Subcutaneous adipose tissue (tissue), 4 donors: ENCODE measurements around the gene PTBP3. TPM values are rescaled to one million over a fixed set of nuclear protein-coding genes. Genes with fewer than 3 reads are reported as not detected.

Source experiments
- total RNA-seq, 4 donors: library from RNA; depleted of rRNA; stranded (reverse); fragments of >200 nt; gene quantifications; one replicate each; pipeline ENCODE4 v1.1.0, GENCODE V29; 2016
- TF ChIP-seq, protein P1 (sequence below): fragments of 450-650 bp; IDR thresholded peaks from one replicate; pipeline ENCODE4 v1.5.1; 2016; ENCODE audit warnings: low read depth, mild to moderate bottlenecking, control low read depth, antibody characterized with exemption, moderate library complexity

The PTBP3 gene
- total RNA-seq, 4 donors from 2014 or later = 27.3 to 51.8 (median 37.9) TPM

DNA sequence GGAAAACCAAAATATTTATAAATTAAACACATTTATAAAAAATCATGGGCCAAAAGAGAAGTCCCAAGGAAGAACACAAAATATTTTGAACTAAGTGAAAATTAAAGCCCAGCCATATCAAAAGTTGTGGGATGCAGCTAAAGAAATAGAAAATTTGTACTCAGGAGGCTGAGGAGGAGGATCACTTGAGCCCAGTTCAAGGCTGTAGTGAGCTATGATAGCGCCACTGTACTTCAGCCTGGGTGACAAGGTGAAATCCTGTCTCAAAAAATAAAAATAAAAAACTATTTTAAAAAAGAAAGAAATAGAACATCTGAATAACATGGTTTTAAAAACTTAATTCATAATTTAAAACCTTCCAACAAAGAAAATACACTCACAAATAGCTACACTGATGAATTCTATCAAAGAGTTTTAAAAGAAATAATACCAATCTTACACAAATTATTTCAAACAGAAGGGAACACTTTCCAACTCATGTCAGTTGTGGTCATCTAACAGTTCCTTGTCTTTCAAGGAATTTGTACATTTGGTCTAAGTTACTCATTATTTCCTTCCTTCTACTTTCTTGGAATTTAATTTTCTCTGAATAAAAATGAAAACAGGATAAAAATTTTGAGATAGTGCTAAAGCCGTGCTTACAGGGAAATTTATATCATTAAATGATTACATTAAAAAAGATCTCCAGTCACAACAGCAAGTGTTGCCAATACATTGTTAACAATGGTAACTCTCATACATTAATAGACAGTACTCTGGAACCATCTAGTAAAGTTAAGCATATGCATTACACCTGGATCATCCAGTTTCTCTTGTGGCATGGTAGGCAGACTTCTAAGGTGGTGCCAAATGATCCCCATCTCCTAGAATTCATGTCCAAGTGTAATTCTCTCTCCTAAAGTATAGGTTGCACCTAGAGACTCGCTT, 17.8 kb downstream of the PTBP3 start:
- TF ChIP-seq, protein P1, sequence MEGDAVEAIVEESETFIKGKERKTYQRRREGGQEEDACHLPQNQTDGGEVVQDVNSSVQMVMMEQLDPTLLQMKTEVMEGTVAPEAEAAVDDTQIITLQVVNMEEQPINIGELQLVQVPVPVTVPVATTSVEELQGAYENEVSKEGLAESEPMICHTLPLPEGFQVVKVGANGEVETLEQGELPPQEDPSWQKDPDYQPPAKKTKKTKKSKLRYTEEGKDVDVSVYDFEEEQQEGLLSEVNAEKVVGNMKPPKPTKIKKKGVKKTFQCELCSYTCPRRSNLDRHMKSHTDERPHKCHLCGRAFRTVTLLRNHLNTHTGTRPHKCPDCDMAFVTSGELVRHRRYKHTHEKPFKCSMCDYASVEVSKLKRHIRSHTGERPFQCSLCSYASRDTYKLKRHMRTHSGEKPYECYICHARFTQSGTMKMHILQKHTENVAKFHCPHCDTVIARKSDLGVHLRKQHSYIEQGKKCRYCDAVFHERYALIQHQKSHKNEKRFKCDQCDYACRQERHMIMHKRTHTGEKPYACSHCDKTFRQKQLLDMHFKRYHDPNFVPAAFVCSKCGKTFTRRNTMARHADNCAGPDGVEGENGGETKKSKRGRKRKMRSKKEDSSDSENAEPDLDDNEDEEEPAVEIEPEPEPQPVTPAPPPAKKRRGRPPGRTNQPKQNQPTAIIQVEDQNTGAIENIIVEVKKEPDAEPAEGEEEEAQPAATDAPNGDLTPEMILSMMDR = no peak

DNA sequence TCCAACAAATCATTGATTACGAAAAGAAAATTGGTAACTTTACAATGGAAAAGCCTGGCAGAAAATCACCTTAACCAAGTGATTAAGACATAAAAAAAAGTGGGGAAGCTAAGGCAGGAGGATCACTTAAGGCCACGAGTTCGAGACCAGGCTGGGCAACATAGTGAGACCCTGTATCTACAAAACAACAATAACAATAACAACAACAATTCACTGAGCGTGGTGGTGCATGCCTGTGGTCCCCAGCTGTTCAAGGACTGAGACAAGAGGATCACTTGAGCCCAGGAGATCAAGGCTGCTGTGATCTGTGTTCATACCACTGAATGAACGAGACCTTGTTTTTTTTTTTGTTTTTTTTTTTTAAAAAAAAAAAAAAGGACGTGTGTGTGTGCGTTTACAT, 21.3 kb downstream of the PTBP3 start:
- TF ChIP-seq, protein P1 = no peak

GRCh38 chr9:112311497-112311896, 21.9 kb downstream of the PTBP3 start:
- TF ChIP-seq, protein P1 = no peak

DNA sequence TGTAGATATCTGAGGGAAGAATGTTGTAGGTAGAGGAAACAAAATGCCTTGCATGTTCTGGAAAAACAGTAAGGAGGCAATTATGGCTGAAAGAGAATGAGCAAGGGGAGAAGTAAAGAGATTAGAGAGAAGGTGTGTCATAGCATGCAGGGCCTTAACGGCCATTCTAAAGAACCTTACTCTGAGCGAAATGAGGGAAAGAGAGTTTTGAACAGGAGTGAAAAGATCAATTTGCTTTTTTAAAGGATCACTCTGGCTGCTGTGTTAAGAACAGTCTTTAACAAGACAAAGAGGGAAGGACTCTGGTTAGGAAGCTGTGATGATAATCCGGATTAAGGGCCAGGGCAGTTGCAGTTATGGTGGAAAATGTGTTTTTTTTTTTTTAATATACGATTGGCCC, 22.6 kb downstream of the PTBP3 start:
- TF ChIP-seq, protein P1 = no peak

GRCh38 chr9:112308588-112308987, 24.8 kb downstream of the PTBP3 start:
- TF ChIP-seq, protein P1 = no peak

GRCh38 chr9:112301420-112301819, 32.0 kb downstream of the PTBP3 start:
- TF ChIP-seq, protein P1 = no peak

- TF ChIP-seq, protein P1 = no peak
Observed at GRCh38 chr9:112299514-112299913, 33.9 kb downstream of the PTBP3 start.
